HG02884 (cell line): ENCODE results near the gene GRIN1.

Source experiments
- ATAC-seq: cut with Tn5 transposase; IDR thresholded peaks from one replicate; pipeline ENCODE4 v1.9.1; 2021; ENCODE audit warnings: mild to moderate bottlenecking, moderate library complexity; ENCODE audit not compliant: unreplicated experiment

Gene GRIN1

GRCh38 chr9:137145731-137146526, 7.0 kb downstream of the GRIN1 start:
- ATAC-seq, result no peak

- ATAC-seq, result no peak
Measured at GRCh38 chr9:137146527-137146918, 7.6 kb downstream of the GRIN1 start.

- no peak for ATAC-seq
Measured at GRCh38 chr9:137147091-137147792, 8.3 kb downstream of the GRIN1 start.

- no peak for ATAC-seq
Measured at GRCh38 chr9:137147793-137148160, 8.8 kb downstream of the GRIN1 start.

GRCh38 chr9:137148242-137148641, 9.3 kb downstream of the GRIN1 start:
- ATAC-seq, result no peak

GRCh38 chr9:137148661-137149060, 9.7 kb downstream of the GRIN1 start:
- no peak for ATAC-seq

GRCh38 chr9:137149363-137149762, 10.4 kb downstream of the GRIN1 start:
- ATAC-seq, result no peak

GRCh38 chr9:137149942-137150616, 11.1 kb downstream of the GRIN1 start:
- ATAC-seq, result no peak

- ATAC-seq, result no peak
Measured at GRCh38 chr9:137150617-137151457, 11.9 kb downstream of the GRIN1 start.

GRCh38 chr9:137152844-137153405, 14.0 kb downstream of the GRIN1 start:
- ATAC-seq, result no peak

GRCh38 chr9:137156567-137157375, 17.8 kb downstream of the GRIN1 start:
- ATAC-seq, result no peak

GRCh38 chr9:137157618-137158415, 18.9 kb downstream of the GRIN1 start:
- ATAC-seq, result no peak

GRCh38 chr9:137158625-137159024, 19.7 kb downstream of the GRIN1 start:
- ATAC-seq, result no peak

- no peak for ATAC-seq
Measured at GRCh38 chr9:137159105-137160053, 20.4 kb downstream of the GRIN1 start.

GRCh38 chr9:137160054-137160425, 21.1 kb downstream of the GRIN1 start:
- ATAC-seq, result no peak

- no peak for ATAC-seq
Measured at GRCh38 chr9:137160716-137161557, 22.0 kb downstream of the GRIN1 start.
